Omental fat pad (tissue), 4 donors: ENCODE results near the gene ANKK1. TPM values are rescaled to one million over a fixed set of nuclear protein-coding genes. Genes with fewer than 3 reads are reported as not detected.

Experiments used
- ATAC-seq: fragments of 150-250 bp; one replicate; pipeline ENCODE4 v1.9.1; 2016; ENCODE audit warnings: mild to moderate bottlenecking, moderate library complexity; ENCODE audit not compliant: low FRiP score
- DNase-seq: peaks from one replicate; pipeline ENCODE4 v3.0.0-alpha.2; 2019; ENCODE audit warnings: low spot score
- CTCF ChIP-seq, 3 donors: fragments of 450-650 bp; IDR thresholded peaks; one replicate each; pipeline ENCODE4 v1.5.1; 2016 to 2017; ENCODE audit warnings: antibody characterized with exemption in 3 of 3, mild to moderate bottlenecking in 3 of 3, moderate library complexity in 2 of 3
- total RNA-seq, 4 donors: library from RNA; depleted of rRNA; stranded (reverse); fragments of >200 nt; gene quantifications; one replicate each; pipeline ENCODE4 v1.1.0, GENCODE V29; 2016

The ANKK1 gene
- total RNA-seq, 4 donors from 2014 or later, result 0.24 to 1.7 TPM; not detected in 2

- DNase-seq (no peak), ATAC-seq (no peak)
- no peak for TF ChIP-seq CTCF (IDR thresholded peaks at IDR 0.05)
Measured at GRCh38 chr11:113417428-113417827, 29.8 kb downstream of the ANKK1 start.

- no peak for ATAC-seq
- TF ChIP-seq CTCF (IDR thresholded peaks at IDR 0.05), result no peak
Measured at GRCh38 chr11:113419454-113420003, 31.9 kb downstream of the ANKK1 start.

GRCh38 chr11:113420808-113421207 lies 33.2 kb downstream of the ANKK1 start:
- no peak for ATAC-seq
- no peak for TF ChIP-seq CTCF (IDR thresholded peaks at IDR 0.05)

More at GRCh38 chr11:113419454-113420003, 31.9 kb downstream of the ANKK1 start:
- no peak for DNase-seq

GRCh38 chr11:113426686-113427085 lies 39.1 kb downstream of the ANKK1 start:
- DNase-seq (no peak), ATAC-seq (no peak)
- TF ChIP-seq CTCF (IDR thresholded peaks at IDR 0.05), result no peak

More at GRCh38 chr11:113420808-113421207, 33.2 kb downstream of the ANKK1 start:
- no peak for DNase-seq

GRCh38 chr11:113431746-113432145 lies 44.2 kb downstream of the ANKK1 start:
- DNase-seq (no peak), ATAC-seq (no peak)
- no peak for TF ChIP-seq CTCF (IDR thresholded peaks at IDR 0.05)

GRCh38 chr11:113435190-113435968 lies 47.8 kb downstream of the ANKK1 start:
- no peak for TF ChIP-seq CTCF (IDR thresholded peaks at IDR 0.05)
- ATAC-seq, result no peak
- DNase-seq, result no peak
